AG04450 (cell line): ENCODE measurements around the gene RYR3. TPM values are rescaled to one million over a fixed set of nuclear protein-coding genes. Genes with fewer than 3 reads are reported as not detected.

Experiments used
- CTCF ChIA-PET: fragments of 300-600, 350-600 bp; formaldehyde crosslinking; extraction: SDS; loops from one replicate; lab custom pipeline; 2022; ENCODE audit warnings: antibody characterized with exemption, inconsistent platforms; lab: Charles Lee
- POLR2A ChIA-PET: fragments of 350-600 bp; formaldehyde crosslinking; extraction: SDS; loops from one replicate; lab custom pipeline; 2021; ENCODE audit warnings: antibody characterized with exemption, inconsistent platforms; lab: Yijun Ruan, JAX
- DNase-seq: peaks from one replicate; pipeline ENCODE4 v3.0.0-alpha.2; 2011; ENCODE audit warnings: low read depth, low spot score
- H3K27ac ChIP-seq: one replicate; pipeline ENCODE4 v1.5.1; 2012; ENCODE audit warnings: low read depth, low read length, control low read depth
- H3K27me3 ChIP-seq: one replicate; pipeline ENCODE4 v1.6.0; 2012; ENCODE audit warnings: low read length; ENCODE audit not compliant: control insufficient read depth, insufficient read depth
- H3K4me3 ChIP-seq: 2 replicates; pipeline ENCODE4 v1.5.1; 2011; ENCODE audit warnings: mild to moderate bottlenecking, low read depth, low read length, control low read depth
- H3K9me3 ChIP-seq: 2 replicates; pipeline ENCODE4 v1.5.1; 2012; ENCODE audit warnings: low read length; ENCODE audit not compliant: control insufficient read depth, insufficient read depth
- CTCF ChIP-seq: IDR thresholded peaks from 2 replicates; pipeline ENCODE4 v1.5.1; 2011; ENCODE audit warnings: low read depth, low read length, control low read depth, inconsistent platforms
- polyA plus RNA-seq: library from polyadenylated mRNA; depleted of rRNA; stranded (reverse); fragments of >200 nt; gene quantifications from 2 replicates; pipeline ENCODE4 v1.2.3, GENCODE V29; 2011

The RYR3 gene
- polyA plus RNA-seq, 1 experiment, result not detected

- H3K27me3 ChIP-seq, result peaks cover 5% of the 10 kb centered on the region
- ChIA-PET CTCF (interaction anchor here (1.4 kb wide), 1 partner anchor 11 kb away, joined by 3 read pairs; no protein-coding TSS in a partner anchor), POLR2A (no interaction called here)
- no peaks in the 10 kb centered on the region for H3K9me3 ChIP-seq
- no peak for TF ChIP-seq CTCF
- H3K27ac ChIP-seq, result no peak overlapping the region
- DNase-seq, result no peak
- H3K4me3 ChIP-seq, result no peak overlapping the region
Measured at GRCh38 chr15:33636234-33636633, 325.5 kb downstream of the RYR3 start.

- ChIA-PET POLR2A (no interaction called here), CTCF (interaction anchor here (1.4 kb wide), 1 partner anchor 12 kb away, joined by 3 read pairs; no protein-coding TSS in a partner anchor)
- no peaks in the 10 kb centered on the region for H3K9me3 ChIP-seq
- TF ChIP-seq CTCF, result no peak
- no peak overlapping the region for H3K4me3 ChIP-seq
- H3K27me3 ChIP-seq, result peaks cover 5% of the 10 kb centered on the region
- no peak for DNase-seq
- no peak overlapping the region for H3K27ac ChIP-seq
Measured at GRCh38 chr15:33636958-33637357, 326.2 kb downstream of the RYR3 start.

GRCh38 chr15:33638453-33638852 lies 327.7 kb downstream of the RYR3 start:
- no peak for DNase-seq
- TF ChIP-seq CTCF, result no peak
- Histone ChIP-seq H3K27ac (no peak overlapping the region), H3K4me3 (no peak overlapping the region), H3K9me3 (no peaks in the 10 kb centered on the region), H3K27me3 (peaks cover 5% of the 10 kb centered on the region)
- CTCF ChIA-PET, result no interaction called here
- POLR2A ChIA-PET, result no interaction called here

- ChIA-PET CTCF (no interaction called here), POLR2A (no interaction called here)
- DNase-seq, result no peak
- no peak for TF ChIP-seq CTCF
- Histone ChIP-seq H3K4me3 (no peak overlapping the region), H3K9me3 (no peaks in the 10 kb centered on the region), H3K27ac (no peak overlapping the region), H3K27me3 (peaks cover 5% of the 10 kb centered on the region)
Measured at GRCh38 chr15:33639051-33639450, 328.3 kb downstream of the RYR3 start.

GRCh38 chr15:33639456-33639855 lies 328.7 kb downstream of the RYR3 start:
- TF ChIP-seq CTCF, result no peak
- POLR2A ChIA-PET, result no interaction called here
- no peak overlapping the region for H3K27ac ChIP-seq
- H3K27me3 ChIP-seq, result peaks cover 5% of the 10 kb centered on the region
- no peak overlapping the region for H3K4me3 ChIP-seq
- CTCF ChIA-PET, result no interaction called here
- no peaks in the 10 kb centered on the region for H3K9me3 ChIP-seq
- no peak for DNase-seq
